T-helper 2 cell (primary cell): ENCODE measurements around the gene ZBTB5.
"Not testable (repeated sequence)": the region's sequence is repeated elsewhere in the genome, so short reads cannot be mapped to it uniquely, and the experiment has no call there.

Experiments used
- DNase-seq, 5 experiments: peaks; one replicate each; pipeline versions ENCODE4 v3.0.0 to v3.0.0-alpha.2; 2012 to 2022
- total RNA-seq, 2 donors: gene quantifications; one replicate each; lab custom pipeline; 2026; lab: John Stamatoyannopoulos, UW

ZBTB5 gene
- total RNA-seq: 14.3 to 21.5 reads per million in 2 donors

GRCh38 chr9:37465249-37466036 is at the start of gene ZBTB5:
TSS of gene ZBTB5 (minus strand) at chr9:37465450. CDS start at chr9:37442551, 22,899 bp downstream.
- DNase-seq: peak; percentile 98 to 100 (median 99)

GRCh38 chr9:37514999-37515398 is 49.7 kb upstream of the ZBTB5 start:
- peak in 1 of 5 experiments; percentile 40 for DNase-seq

- DNase-seq: not testable (repeated sequence)
Observed at GRCh38 chr9:37514415-37514814, 49.2 kb upstream of the ZBTB5 start.

GRCh38 chr9:37512437-37512836 is 47.2 kb upstream of the ZBTB5 start:
- DNase-seq: peak in 1 of 5 experiments; percentile 88

GRCh38 chr9:37511016-37512010 is 46.1 kb upstream of the ZBTB5 start:
- no peak for DNase-seq

- DNase-seq: not testable (repeated sequence)
Observed at GRCh38 chr9:37510053-37510452, 44.8 kb upstream of the ZBTB5 start.

- no peak for DNase-seq
Observed at GRCh38 chr9:37509536-37509935, 44.3 kb upstream of the ZBTB5 start.

- DNase-seq: peak in 1 of 5 experiments; percentile 19
Observed at GRCh38 chr9:37508834-37509206, 43.6 kb upstream of the ZBTB5 start.

GRCh38 chr9:37508135-37508833 is 43.0 kb upstream of the ZBTB5 start:
- no peak for DNase-seq

- DNase-seq: no peak
Observed at GRCh38 chr9:37507566-37508134, 42.4 kb upstream of the ZBTB5 start.

- no peak for DNase-seq
Observed at GRCh38 chr9:37504605-37505004, 39.4 kb upstream of the ZBTB5 start.

GRCh38 chr9:37503736-37504135 is 38.5 kb upstream of the ZBTB5 start:
- peak in 2 of 5 experiments; percentile 35 to 86 for DNase-seq

GRCh38 chr9:37501957-37502596 is 36.8 kb upstream of the ZBTB5 start:
- no peak for DNase-seq

- no peak for DNase-seq
Observed at GRCh38 chr9:37499297-37499696, 34.0 kb upstream of the ZBTB5 start.

- DNase-seq: no peak
Observed at GRCh38 chr9:37498457-37498856, 33.2 kb upstream of the ZBTB5 start.

- DNase-seq: no peak
Observed at GRCh38 chr9:37497320-37497719, 32.1 kb upstream of the ZBTB5 start.

- no peak for DNase-seq
Observed at GRCh38 chr9:37496020-37496419, 30.8 kb upstream of the ZBTB5 start.

- DNase-seq: no peak
Observed at GRCh38 chr9:37495571-37495970, 30.3 kb upstream of the ZBTB5 start.

- DNase-seq: no peak
Observed at GRCh38 chr9:37491939-37492338, 26.7 kb upstream of the ZBTB5 start.

- no peak for DNase-seq
Observed at GRCh38 chr9:37486616-37487548, 21.6 kb upstream of the ZBTB5 start.

- DNase-seq: no peak
Observed at GRCh38 chr9:37486256-37486615, 21.0 kb upstream of the ZBTB5 start.
